ENCODE data around the gene NPNT. TPM values are rescaled to one million over a fixed set of nuclear protein-coding genes. Genes with fewer than 3 reads are reported as not detected.
A peak's percentile ranks its signal among the peaks of the same experiment; 100 is the strongest.

Gene NPNT
- total RNA-seq, 4 donors from 2014 or later = 3.8 to 12.4 (median 6.9) TPM

GRCh38 chr4:105895583-105896460 is 551 bp downstream of the NPNT start:
- peak in 1 of 2 donors; percentile 85 for DNase-seq (ENCODE audit: low spot score in 2 of 2)
- peak overlapping the region; percentile 46 for H3K4me3 ChIP-seq (ENCODE audit: low read depth, poor library complexity, severe bottlenecking)
- intact Hi-C loops (cut with DNase I; ENCODE audit: low total_unique reads) = no loop called here
- no peak for TF ChIP-seq POLR2A (IDR thresholded peaks at IDR 0.05)
- no peak for TF ChIP-seq CTCF (IDR thresholded peaks at IDR 0.05)
- WGBS, 2 donors = 1 to 2% methylated on average over 41 to 46 of the region's 84 CpGs

DNA sequence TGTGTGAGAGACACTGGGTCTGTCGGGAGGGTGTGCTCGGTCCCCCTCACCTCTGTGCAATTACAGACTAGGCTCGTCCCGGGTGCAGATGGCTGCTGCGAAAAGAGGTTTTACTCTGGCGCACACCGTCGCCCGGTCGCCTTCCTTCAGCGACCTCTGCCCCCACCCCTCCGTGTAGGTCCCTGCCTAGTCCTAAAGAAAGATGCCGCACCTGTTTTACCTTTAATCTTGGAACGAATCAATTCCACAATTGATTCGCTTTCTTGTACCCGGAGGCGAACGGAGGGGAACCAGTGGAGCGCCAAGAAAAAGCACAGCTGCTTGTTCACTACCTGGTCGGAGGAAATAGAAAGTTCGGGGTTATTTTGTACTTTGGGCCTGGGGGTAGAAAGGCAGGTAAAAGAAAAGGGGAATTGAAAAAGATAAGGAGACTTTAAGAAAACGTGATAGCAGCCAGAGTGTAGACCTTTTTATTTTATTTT is 1.2 kb downstream of the NPNT start:
- WGBS, 2 donors = 2 to 4% methylated on average over 20 to 22 of the region's 22 CpGs
- no peak for TF ChIP-seq CTCF (IDR thresholded peaks at IDR 0.05)
- no peak for TF ChIP-seq POLR2A (IDR thresholded peaks at IDR 0.05)
- intact Hi-C loops (cut with DNase I; ENCODE audit: low total_unique reads) = no loop called here
- no peak for DNase-seq (ENCODE audit: low spot score in 2 of 2)
- H3K4me3 ChIP-seq (ENCODE audit: low read depth, poor library complexity, severe bottlenecking) = peak overlapping the region; percentile 46

DNA sequence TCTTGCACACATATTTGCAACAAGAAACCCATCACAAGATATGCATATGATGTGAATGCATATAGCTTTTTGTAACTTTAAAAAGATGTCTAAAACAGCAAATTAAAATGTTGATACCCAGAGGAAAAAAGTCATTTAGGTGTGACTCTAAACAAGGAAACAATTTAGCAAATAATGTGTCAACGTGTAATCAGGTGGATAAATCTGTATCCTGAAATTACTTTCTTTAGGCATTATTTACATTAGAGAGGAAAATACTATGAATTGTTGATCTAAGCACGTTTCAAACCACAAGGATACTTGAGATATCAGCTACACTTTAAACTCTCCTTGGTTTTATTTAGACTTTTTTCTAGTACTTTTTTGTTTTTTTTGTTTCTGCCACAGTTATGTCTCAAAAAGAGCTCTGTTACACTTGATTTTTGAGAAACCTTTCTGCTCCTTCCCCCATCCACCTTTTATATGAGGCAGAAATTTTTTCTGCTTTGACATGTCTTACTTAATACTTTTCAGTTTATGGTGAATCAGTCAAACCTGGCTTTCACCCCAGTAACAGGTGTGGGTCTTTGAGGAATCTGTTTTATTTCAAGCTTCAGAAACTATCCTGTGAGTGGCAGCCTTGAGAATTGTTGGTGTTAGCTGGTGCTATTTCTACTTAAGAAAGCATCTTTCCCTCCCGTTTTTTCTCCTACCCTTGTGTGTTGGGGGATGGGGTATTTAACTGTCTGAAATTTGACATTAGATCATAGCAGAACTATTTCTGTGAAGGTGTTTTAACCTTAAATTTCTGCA is 1.9 kb downstream of the NPNT start:
- no peak overlapping the region for H3K4me3 ChIP-seq (ENCODE audit: low read depth, poor library complexity, severe bottlenecking)
- TF ChIP-seq CTCF (IDR thresholded peaks at IDR 0.05) (no peak), POLR2A (IDR thresholded peaks at IDR 0.05) (no peak)
- no peak for DNase-seq (ENCODE audit: low spot score in 2 of 2)
- intact Hi-C loops (cut with DNase I; ENCODE audit: low total_unique reads) = no loop called here
- WGBS, 2 donors = 14% methylated on average over 3 of the region's 3 CpGs

GRCh38 chr4:105900541-105900940 is 5.3 kb downstream of the NPNT start:
- no peak overlapping the region for H3K4me3 ChIP-seq (ENCODE audit: low read depth, poor library complexity, severe bottlenecking)
- 44 to 53% methylated on average over 2 of the region's 2 CpGs for WGBS, 2 donors
- intact Hi-C loops (cut with DNase I; ENCODE audit: low total_unique reads) = no loop called here
- DNase-seq (ENCODE audit: low spot score in 2 of 2) = no peak
- TF ChIP-seq POLR2A (IDR thresholded peaks at IDR 0.05) (no peak), CTCF (IDR thresholded peaks at IDR 0.05) (no peak)

DNA sequence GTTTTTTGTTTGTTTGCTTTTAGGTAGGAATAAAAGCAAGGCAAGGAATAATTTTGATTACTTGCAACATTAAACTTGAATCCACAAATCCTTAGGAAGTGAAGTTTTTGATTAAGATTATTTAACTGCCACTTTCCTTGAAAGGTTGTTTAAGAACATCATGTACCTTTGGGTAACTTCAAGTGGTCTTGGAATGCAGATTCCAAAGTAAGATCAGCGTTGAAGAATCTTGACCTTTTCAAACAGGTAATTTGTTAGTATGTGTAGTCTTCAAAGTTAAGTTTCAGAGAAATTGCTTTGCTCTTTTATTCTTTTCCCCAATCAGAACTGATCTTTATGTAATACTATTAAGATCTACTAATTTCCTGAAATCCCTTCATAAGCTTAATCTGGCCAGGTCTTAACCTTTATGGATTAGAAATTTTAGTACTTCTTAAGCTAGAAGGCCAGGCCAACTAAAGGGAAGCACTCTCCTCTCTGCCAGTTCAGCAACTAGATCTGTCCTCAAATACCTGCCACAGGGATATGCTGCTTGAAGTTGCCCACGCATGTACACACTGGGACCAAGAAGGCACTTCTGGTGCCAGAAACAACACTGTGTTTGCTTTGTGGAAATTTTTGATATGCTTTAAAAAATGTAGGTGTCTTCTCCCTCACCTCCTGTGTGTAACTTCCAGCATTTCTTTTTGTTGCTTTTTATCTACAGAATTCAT is 7.4 kb downstream of the NPNT start:
- intact Hi-C loops (cut with DNase I; ENCODE audit: low total_unique reads) = no loop called here
- no peak for DNase-seq (ENCODE audit: low spot score in 2 of 2)

More for the DNA sequence above, 7.4 kb downstream of the NPNT start:
- no peak overlapping the region for H3K4me3 ChIP-seq (ENCODE audit: low read depth, poor library complexity, severe bottlenecking)
- TF ChIP-seq CTCF (IDR thresholded peaks at IDR 0.05) = no peak
- no peak for TF ChIP-seq POLR2A (IDR thresholded peaks at IDR 0.05)
- 67 to 77% methylated on average over 2 of the region's 2 CpGs for WGBS, 2 donors

All from lower leg skin (tissue), 4 donors.